H9 (cell line): ENCODE results near the gene PTPRH. TPM values are rescaled to one million over a fixed set of nuclear protein-coding genes. Genes with fewer than 3 reads are reported as not detected.

Source experiments
- DNase-seq: peaks from one replicate; pipeline ENCODE4 v3.0.0-alpha.2; 2017
- H2AFZ ChIP-seq: one replicate; pipeline ENCODE4 v1.6.1; 2013; ENCODE audit warnings: mild to moderate bottlenecking, low read length, control low read depth, moderate library complexity
- H2AK5ac ChIP-seq: 2 replicates; pipeline ENCODE4 v1.6.1; 2013; ENCODE audit warnings: low read length, control low read depth, mixed read lengths; ENCODE audit not compliant: insufficient read length
- H2BK120ac ChIP-seq: one replicate; pipeline ENCODE4 v1.6.1; 2013; ENCODE audit warnings: low read depth, mild to moderate bottlenecking, low read length, control low read depth, inconsistent platforms; ENCODE audit not compliant: poor library complexity, severe bottlenecking
- H2BK12ac ChIP-seq: 2 replicates; pipeline ENCODE4 v1.6.1; 2013; ENCODE audit warnings: low read length, control low read depth, mixed read lengths, low read depth; ENCODE audit not compliant: insufficient read length
- H2BK15ac ChIP-seq: 2 replicates; pipeline ENCODE4 v1.6.1; 2013; ENCODE audit warnings: low read depth, low read length, control low read depth
- H2BK20ac ChIP-seq: one replicate; pipeline ENCODE4 v1.6.1; 2013; ENCODE audit warnings: low read depth, mild to moderate bottlenecking, low read length, control low read depth, inconsistent platforms; ENCODE audit not compliant: poor library complexity, severe bottlenecking
- H2BK5ac ChIP-seq: 2 replicates; pipeline ENCODE4 v1.6.1; 2013; ENCODE audit warnings: low read length, control low read depth, mixed read lengths; ENCODE audit not compliant: insufficient read length
- H3K14ac ChIP-seq: 2 replicates; pipeline ENCODE4 v1.6.1; 2013; ENCODE audit warnings: low read length, control low read depth; ENCODE audit not compliant: insufficient read depth
- H3K18ac ChIP-seq: 2 replicates; pipeline ENCODE4 v1.6.1; 2013; ENCODE audit warnings: low read depth, mild to moderate bottlenecking, mixed read lengths, low read length, control low read depth; ENCODE audit not compliant: insufficient read length
- H3K23ac ChIP-seq: 2 replicates; pipeline ENCODE4 v1.6.1; 2013; ENCODE audit warnings: low read length, control low read depth, mixed read lengths, low read depth; ENCODE audit not compliant: insufficient read length
- H3K23me2 ChIP-seq: 2 replicates; pipeline ENCODE4 v1.6.1; 2013; ENCODE audit warnings: low read depth, mild to moderate bottlenecking, mixed read lengths, low read length, control low read depth; ENCODE audit not compliant: insufficient read length, poor library complexity, severe bottlenecking
- H3K27ac ChIP-seq: 2 replicates; pipeline ENCODE4 v1.5.1; 2013; ENCODE audit warnings: low read length, control low read depth, mixed read lengths, low read depth; ENCODE audit not compliant: insufficient read length
- H3K27me3 ChIP-seq: 2 replicates; pipeline ENCODE4 v1.6.1; 2013; ENCODE audit warnings: low read length, control low read depth, inconsistent platforms; ENCODE audit not compliant: insufficient read depth
- H3K4ac ChIP-seq: 2 replicates; pipeline ENCODE4 v1.6.1; 2013; ENCODE audit warnings: low read depth, mild to moderate bottlenecking, control low read depth, inconsistent platforms, low read length, moderate library complexity
- H3K4me1 ChIP-seq: 2 replicates; pipeline ENCODE4 v1.6.1; 2013; ENCODE audit warnings: low read length, control low read depth, inconsistent platforms; ENCODE audit not compliant: insufficient read depth
- H3K4me2 ChIP-seq: 2 replicates; pipeline ENCODE4 v1.6.1; 2013; ENCODE audit warnings: low read length, control low read depth, mixed read lengths; ENCODE audit not compliant: insufficient read length, insufficient read depth
- H3K56ac ChIP-seq: 2 replicates; pipeline ENCODE4 v1.6.1; 2013; ENCODE audit warnings: low read depth, mild to moderate bottlenecking, mixed read lengths, low read length, control low read depth; ENCODE audit not compliant: insufficient read length
- H3K79me1 ChIP-seq: 2 replicates; pipeline ENCODE4 v1.6.1; 2013; ENCODE audit warnings: low read depth, mild to moderate bottlenecking, moderate library complexity, low read length, control low read depth, inconsistent platforms; ENCODE audit not compliant: insufficient read depth, poor library complexity, severe bottlenecking
- H3K79me2 ChIP-seq: 2 replicates; pipeline ENCODE4 v1.6.1; 2013; ENCODE audit warnings: low read length, control low read depth, inconsistent platforms; ENCODE audit not compliant: insufficient read depth
- H3K9ac ChIP-seq: 2 replicates; pipeline ENCODE4 v1.6.1; 2013; ENCODE audit warnings: low read length, control low read depth, mixed read lengths; ENCODE audit not compliant: insufficient read length; ENCODE audit errors: extremely low read depth
- H3K9me3 ChIP-seq: one replicate; pipeline ENCODE4 v1.6.1; 2013; ENCODE audit warnings: low read depth, low read length, inconsistent platforms; ENCODE audit not compliant: control insufficient read depth
- H3T11ph ChIP-seq: one replicate; pipeline ENCODE4 v1.6.1; 2013; ENCODE audit warnings: mild to moderate bottlenecking, low read length, control low read depth, inconsistent platforms
- H4K20me1 ChIP-seq: one replicate; pipeline ENCODE4 v1.6.1; 2013; ENCODE audit not compliant: control insufficient read depth, insufficient read length, insufficient read depth
- H4K5ac ChIP-seq: 2 replicates; pipeline ENCODE4 v1.6.1; 2013; ENCODE audit warnings: low read depth, mild to moderate bottlenecking, mixed read lengths, low read length, control low read depth; ENCODE audit not compliant: insufficient read length
- H4K8ac ChIP-seq: replicated peaks from 2 replicates; pipeline ENCODE4 v1.6.1; 2013; ENCODE audit warnings: low read length, control low read depth, mixed read lengths, low read depth; ENCODE audit not compliant: insufficient read length
- H4K91ac ChIP-seq: 2 replicates; pipeline ENCODE4 v1.6.1; 2013; ENCODE audit warnings: low read depth, mild to moderate bottlenecking, moderate library complexity, mixed read lengths, low read length, control low read depth; ENCODE audit not compliant: insufficient read length
- H3K27ac Mint-ChIP-seq, 3 experiments: 2 replicates in 2 of 3; 3 replicates in 1 of 3; pipeline ENCODE4 v1.8.0; 2020 to 2021; ENCODE audit warnings: mixed read lengths in 3 of 3, mild to moderate bottlenecking in 1 of 3, moderate library complexity in 1 of 3
- H3K27me3 Mint-ChIP-seq: 2 replicates; pipeline ENCODE4 v1.8.0; 2021; ENCODE audit warnings: low read depth, mild to moderate bottlenecking, moderate library complexity, mixed read lengths
- H3K36me3 Mint-ChIP-seq, 3 experiments: 2 replicates in 2 of 3; 3 replicates in 1 of 3; pipeline ENCODE4 v1.8.0; 2020 to 2021; ENCODE audit warnings: low read depth in 3 of 3, mixed read lengths in 3 of 3; ENCODE audit not compliant: insufficient read depth in 1 of 3
- H3K4me1 Mint-ChIP-seq, 2 experiments: 2 replicates each; pipeline ENCODE4 v1.8.0; 2020; ENCODE audit warnings: mixed read lengths in 2 of 2
- H3K4me3 Mint-ChIP-seq, 2 experiments: 2 replicates in 1 of 2; 3 replicates in 1 of 2; pipeline ENCODE4 v1.8.0; 2020 to 2021; ENCODE audit warnings: mild to moderate bottlenecking in 2 of 2, mixed read lengths in 2 of 2, moderate library complexity in 1 of 2
- H3K9me3 Mint-ChIP-seq, 2 experiments: 2 replicates in 1 of 2; 3 replicates in 1 of 2; pipeline ENCODE4 v1.8.0; 2020; ENCODE audit warnings: mild to moderate bottlenecking in 2 of 2, mixed read lengths in 2 of 2, moderate library complexity in 1 of 2
- CTCF ChIP-seq: fragments of 200-600 bp; sonication (generic); conservative IDR thresholded peaks from 3 replicates; pipeline ENCODE4 v1.8.0; 2021; ENCODE audit warnings: antibody characterized with exemption, mild to moderate bottlenecking
- WGBS: extraction: QIAGEN DNeasy Blood & Tissue Kit; methylation state at CpG from one replicate; pipeline ENCODE4 v1.1.7; 2013; ENCODE audit warnings: missing lambda C conversion rate, low lambda C conversion rate, mixed read lengths; ENCODE audit not compliant: insufficient read length; ENCODE audit errors: extremely low coverage; 5-methylcytosine and 5-hydroxymethylcytosine counted together
- total RNA-seq: library from RNA; stranded (reverse); gene quantifications from 2 replicates; pipeline ENCODE4 v1.2.1, GENCODE V29; 2021

PTPRH gene
- total RNA-seq, 1 experiment from 2014 or later, result 0.24 TPM

- no peak overlapping the region for H3K4me3 Mint-ChIP-seq
- DNase-seq, result no peak
- no peak overlapping the region for H4K5ac ChIP-seq
- H3K9me3 Mint-ChIP-seq, result peaks cover 0 to 2% of the 10 kb centered on the region in 2 experiments; a peak in 2 of 5 replicates
- H3K14ac ChIP-seq, result no peak overlapping the region
- no peak overlapping the region for H3K9ac ChIP-seq
- H3K23me2 ChIP-seq, result no peaks in the 10 kb centered on the region
- H2BK15ac ChIP-seq, result no peak overlapping the region
- H3K27me3 ChIP-seq, result no peaks in the 10 kb centered on the region
- no peak overlapping the region for H2BK120ac ChIP-seq
- H3K36me3 Mint-ChIP-seq, result peaks cover 9 to 19% (median 17%) of the 10 kb centered on the region in 3 experiments; a peak in 6 of 7 replicates
- H3K27me3 Mint-ChIP-seq, result no peaks in the 10 kb centered on the region; the same call in 1 of the 2 replicates
- no peaks in the 10 kb centered on the region for H3K79me1 ChIP-seq
- no peaks in the 10 kb centered on the region for H4K20me1 ChIP-seq
- H2BK12ac ChIP-seq, result no peak overlapping the region
- peak overlapping the region in 1 of 3 experiments; percentile 12; a peak in 1 of 7 replicates for H3K27ac Mint-ChIP-seq
- peaks cover 0 to 6% of the 10 kb centered on the region in 2 experiments; a peak in 2 of 4 replicates for H3K4me1 Mint-ChIP-seq
- no peak overlapping the region for H4K91ac ChIP-seq
- no peak for TF ChIP-seq CTCF
- WGBS, result no CpG with 5 or more reads among the region's 9 CpGs
- H3K27ac ChIP-seq, result no peak overlapping the region
- no peak overlapping the region for H2AK5ac ChIP-seq
- no peaks in the 10 kb centered on the region for H3K79me2 ChIP-seq
- H4K8ac ChIP-seq, result no peak overlapping the region
- H3K4me1 ChIP-seq, result no peaks in the 10 kb centered on the region
- H3K9me3 ChIP-seq, result no peaks in the 10 kb centered on the region
- H2BK5ac ChIP-seq, result no peak overlapping the region
- no peak overlapping the region for H3K23ac ChIP-seq
- H3K56ac ChIP-seq, result no peak overlapping the region
- no peak overlapping the region for H3K4ac ChIP-seq
- H3T11ph ChIP-seq, result no peak overlapping the region
- H3K18ac ChIP-seq, result no peak overlapping the region
- H2BK20ac ChIP-seq, result no peak overlapping the region
- H3K4me2 ChIP-seq, result no peak overlapping the region
- no peak overlapping the region for H2AFZ ChIP-seq
Observed at GRCh38 chr19:55226273-55226672, 17.0 kb upstream of the PTPRH start.
